Measurements from ENCODE around the gene CTDSP2.

GRCh38 chr12:57837864-57838562 is 8.5 kb downstream of the CTDSP2 start:
- TF ChIP-seq SIN3A (IDR thresholded peaks at IDR 0.05; ENCODE audit: borderline replicate concordance, low read depth, low read length) (0 out of 2 replicates have a peak, but pooled peaks have one; percentile 52), FOXM1 (IDR thresholded peaks at IDR 0.05; ENCODE audit: low read depth) (no peak), CTCF (IDR thresholded peaks at IDR 0.05) (no peak), CHD2 (IDR thresholded peaks at IDR 0.05; ENCODE audit: low read length, partially characterized antibody) (no peak), EP300 (IDR thresholded peaks at IDR 0.05; ENCODE audit: borderline replicate concordance in 1 of 2, low read depth in 1 of 2, low read length in 1 of 2) (no peak), TCF12 (IDR thresholded peaks at IDR 0.05) (no peak; the same call in 1 of the 2 replicates), MAX (IDR thresholded peaks at IDR 0.05; ENCODE audit: low read depth) (no peak), POLR2AphosphoS5 (IDR thresholded peaks at IDR 0.05; ENCODE audit: low read depth, low read length) (no peak; the same call in 1 of the 2 replicates)
